Urinary bladder (tissue), 4 donors: Measurements from ENCODE around the gene HIVEP1. TPM values are rescaled to one million over a fixed set of nuclear protein-coding genes. Genes with fewer than 3 reads are reported as not detected.

ENCODE experiments used
- DNase-seq: peaks from one replicate; pipeline ENCODE4 v3.0.0-alpha.2; 2015; ENCODE audit errors: extremely low spot score
- H3K27ac ChIP-seq: one replicate; pipeline ENCODE4 v1.5.1; 2013; ENCODE audit warnings: low read depth, mild to moderate bottlenecking, moderate library complexity
- H3K36me3 ChIP-seq: one replicate; pipeline ENCODE4 v1.6.1; 2013; ENCODE audit warnings: mild to moderate bottlenecking, moderate library complexity; ENCODE audit not compliant: insufficient read depth
- H3K4me1 ChIP-seq: one replicate; pipeline ENCODE4 v1.6.1; 2013; ENCODE audit warnings: mild to moderate bottlenecking, moderate library complexity; ENCODE audit not compliant: insufficient read depth
- H3K4me3 ChIP-seq: one replicate; pipeline ENCODE4 v1.5.1; 2013; ENCODE audit warnings: low read depth, low read length
- WGBS: extraction: QIAGEN DNeasy Blood & Tissue Kit; methylation state at CpG from one replicate; pipeline ENCODE4 v1.1.7; 2013; 5-methylcytosine and 5-hydroxymethylcytosine counted together
- polyA plus RNA-seq: library from polyadenylated mRNA; stranded (reverse); fragments of 200-250 nt; gene quantifications from one replicate; pipeline ENCODE4 v1.2.3, GENCODE V29; 2013
- total RNA-seq: library from RNA; depleted of rRNA; stranded (reverse); fragments of >200 nt; gene quantifications from one replicate; pipeline ENCODE4 v1.2.3, GENCODE V29; 2014
- donor health status: healthy with polysubstance abuse.
- donor health status: healthy.

HIVEP1 gene
- 38.5 TPM for total RNA-seq
- 11.8 TPM for polyA plus RNA-seq

- H3K4me1 ChIP-seq = no peaks in the 10 kb centered on the region
- peak within 1 kb of the TSS; percentile 96 for H3K27ac ChIP-seq
- WGBS = under 1% methylated on average over 76 of the region's 78 CpGs
- no peaks in the 10 kb centered on the region for H3K36me3 ChIP-seq
- H3K4me3 ChIP-seq = peak within 1 kb of the TSS; percentile 98
- no peak for DNase-seq
Observed at GRCh38 chr6:12012038-12012557, at the start of gene HIVEP1. TSS of gene HIVEP1 (plus strand) at chr6:12012312. CDS start at chr6:12015629, 3,317 bp downstream.

- Histone ChIP-seq H3K36me3 (no peaks in the 10 kb centered on the region), H3K27ac (no peak overlapping the region), H3K4me3 (no peak overlapping the region), H3K4me1 (no peaks in the 10 kb centered on the region)
- 93% methylated on average over 3 of the region's 3 CpGs for WGBS
- no peak for DNase-seq
Observed at GRCh38 chr6:11963756-11964500, 48.2 kb upstream of the HIVEP1 start.

- DNase-seq = no peak
- WGBS = 97% methylated on average over 3 of the region's 3 CpGs
Observed at GRCh38 chr6:11964729-11965335, 47.3 kb upstream of the HIVEP1 start.

GRCh38 chr6:11965499-11965898 is 46.6 kb upstream of the HIVEP1 start:
- 93% methylated on average over 2 of the region's 2 CpGs for WGBS
- H3K36me3 ChIP-seq = no peaks in the 10 kb centered on the region
- H3K4me3 ChIP-seq = no peak overlapping the region
- no peak for DNase-seq
- H3K4me1 ChIP-seq = no peaks in the 10 kb centered on the region
- no peak overlapping the region for H3K27ac ChIP-seq

More at GRCh38 chr6:11964729-11965335, 47.3 kb upstream of the HIVEP1 start:
- H3K36me3 ChIP-seq = no peaks in the 10 kb centered on the region
- H3K27ac ChIP-seq = no peak overlapping the region
- H3K4me1 ChIP-seq = no peaks in the 10 kb centered on the region
- no peak overlapping the region for H3K4me3 ChIP-seq

- WGBS = 86% methylated on average over 3 of the region's 3 CpGs
- Histone ChIP-seq H3K4me3 (no peak overlapping the region), H3K4me1 (no peaks in the 10 kb centered on the region), H3K27ac (no peak overlapping the region), H3K36me3 (no peaks in the 10 kb centered on the region)
- no peak for DNase-seq
Observed at GRCh38 chr6:11968241-11968806, 43.8 kb upstream of the HIVEP1 start.

- DNase-seq = peak; percentile 55
- 21% methylated on average over 2 of the region's 2 CpGs for WGBS
- Histone ChIP-seq H3K4me1 (no peaks in the 10 kb centered on the region), H3K4me3 (no peak overlapping the region), H3K27ac (no peak overlapping the region), H3K36me3 (no peaks in the 10 kb centered on the region)
Observed at GRCh38 chr6:11969092-11969491, 43.0 kb upstream of the HIVEP1 start.

- Histone ChIP-seq H3K27ac (no peak overlapping the region), H3K4me1 (no peaks in the 10 kb centered on the region), H3K4me3 (no peak overlapping the region), H3K36me3 (no peaks in the 10 kb centered on the region)
- 93% methylated on average over 3 of the region's 3 CpGs for WGBS
- no peak for DNase-seq
Observed at GRCh38 chr6:11970114-11970513, 42.0 kb upstream of the HIVEP1 start.

GRCh38 chr6:11971154-11971553 is 41.0 kb upstream of the HIVEP1 start:
- H3K4me1 ChIP-seq = no peaks in the 10 kb centered on the region
- DNase-seq = no peak
- H3K4me3 ChIP-seq = no peak overlapping the region
- no peaks in the 10 kb centered on the region for H3K36me3 ChIP-seq
- no peak overlapping the region for H3K27ac ChIP-seq
- WGBS = 43% methylated on average over 2 of the region's 2 CpGs

- no peaks in the 10 kb centered on the region for H3K4me1 ChIP-seq
- WGBS = 90% methylated on average over 8 of the region's 8 CpGs
- no peak overlapping the region for H3K27ac ChIP-seq
- no peak for DNase-seq
- no peak overlapping the region for H3K4me3 ChIP-seq
- H3K36me3 ChIP-seq = no peaks in the 10 kb centered on the region
Observed at GRCh38 chr6:11972270-11972669, 39.8 kb upstream of the HIVEP1 start.

GRCh38 chr6:11972806-11973205 is 39.3 kb upstream of the HIVEP1 start:
- H3K36me3 ChIP-seq = no peaks in the 10 kb centered on the region
- no peak overlapping the region for H3K4me3 ChIP-seq
- H3K4me1 ChIP-seq = no peaks in the 10 kb centered on the region
- no peak for DNase-seq
- H3K27ac ChIP-seq = no peak overlapping the region
- WGBS = 93% methylated on average over 5 of the region's 5 CpGs

- Histone ChIP-seq H3K27ac (no peak overlapping the region), H3K4me1 (no peaks in the 10 kb centered on the region), H3K4me3 (no peak overlapping the region), H3K36me3 (no peaks in the 10 kb centered on the region)
- DNase-seq = no peak
- 90% methylated on average over 2 of the region's 2 CpGs for WGBS
Observed at GRCh38 chr6:11973238-11973637, 38.9 kb upstream of the HIVEP1 start.

GRCh38 chr6:11974089-11974488 is 38.0 kb upstream of the HIVEP1 start:
- no peaks in the 10 kb centered on the region for H3K36me3 ChIP-seq
- H3K27ac ChIP-seq = no peak overlapping the region
- no peak for DNase-seq
- no peak overlapping the region for H3K4me3 ChIP-seq
- no peaks in the 10 kb centered on the region for H3K4me1 ChIP-seq

GRCh38 chr6:11975353-11975977 is 36.6 kb upstream of the HIVEP1 start:
- Histone ChIP-seq H3K27ac (no peak overlapping the region), H3K4me1 (no peaks in the 10 kb centered on the region), H3K36me3 (no peaks in the 10 kb centered on the region), H3K4me3 (no peak overlapping the region)
- WGBS = 87% methylated on average over 14 of the region's 14 CpGs
- DNase-seq = no peak
